Stomach (tissue), 4 donors: Measurements from ENCODE around the gene LARGE1.

Experiments
- CTCF ChIP-seq, 7 experiments: fragments of 450-650 bp in 4 of 7; fragments of 200-600 bp in 3 of 7; sonication (generic) in 3 of 7; IDR thresholded peaks; one replicate each; pipeline ENCODE4 v1.5.1; 2016 to 2019; ENCODE audit warnings: antibody characterized with exemption in 7 of 7, control low read depth in 2 of 7, mild to moderate bottlenecking in 1 of 7
- EP300 ChIP-seq: sonication (generic); formaldehyde crosslinking; IDR thresholded peaks from one replicate; pipeline ENCODE4 v1.6.1; 2017; ENCODE audit warnings: antibody characterized with exemption
- POLR2A ChIP-seq, 4 donors: fragments of 450-650 bp; IDR thresholded peaks; one replicate each; pipeline ENCODE4 v1.6.1; 2016; ENCODE audit warnings: antibody characterized with exemption in 4 of 4, control low read depth in 2 of 4, mild to moderate bottlenecking in 1 of 4, moderate library complexity in 1 of 4
- POLR2AphosphoS5 ChIP-seq, 3 donors: sonication (generic); formaldehyde crosslinking; IDR thresholded peaks; one replicate each; pipeline ENCODE4 v1.6.1; 2016; ENCODE audit warnings: antibody characterized with exemption in 3 of 3

GRCh38 chr22:33467620-33468095 is 452.6 kb downstream of the LARGE1 start:
- TF ChIP-seq CTCF (IDR thresholded peaks at IDR 0.05) (no peak), EP300 (no peak), POLR2A (IDR thresholded peaks at IDR 0.05) (no peak), POLR2AphosphoS5 (IDR thresholded peaks at IDR 0.05) (no peak)
